CD8-positive, alpha-beta memory T cell (primary cell): Measurements from ENCODE around the gene CTNND2. TPM values are rescaled to one million over a fixed set of nuclear protein-coding genes. Genes with fewer than 3 reads are reported as not detected.

Experiments used
- CTCF ChIA-PET: fragments of 350-600 bp; sonication (Branson Sonifier 250); formaldehyde crosslinking; loops from one replicate; lab custom pipeline; 2021; ENCODE audit warnings: antibody characterized with exemption; lab: Charles Lee
- POLR2A ChIA-PET: fragments of 350-600 bp; sonication (Branson Sonifier 250); formaldehyde crosslinking; loops from one replicate; lab custom pipeline; 2021; ENCODE audit warnings: antibody characterized with exemption; lab: Charles Lee
- DNase-seq, 5 donors: peaks; one replicate each; pipeline versions ENCODE4 v3.0.0 to v3.0.0-alpha.2; 2020 to 2022; ENCODE audit warnings: mixed read lengths in 1 of 5
- H3K27ac ChIP-seq: one replicate; pipeline ENCODE4 v1.7.0; 2013; ENCODE audit warnings: low read depth, mild to moderate bottlenecking, low read length, moderate library complexity
- H3K27me3 ChIP-seq: 2 replicates; pipeline ENCODE4 v1.7.0; 2013; ENCODE audit warnings: low read length, mild to moderate bottlenecking; ENCODE audit not compliant: insufficient read depth, poor library complexity, severe bottlenecking
- H3K36me3 ChIP-seq: 2 replicates; pipeline ENCODE4 v1.7.0; 2013; ENCODE audit warnings: mild to moderate bottlenecking, low read length, moderate library complexity; ENCODE audit not compliant: insufficient read depth
- H3K4me1 ChIP-seq: 2 replicates; pipeline ENCODE4 v1.7.0; 2013; ENCODE audit warnings: mild to moderate bottlenecking, low read length, moderate library complexity; ENCODE audit not compliant: insufficient read depth
- H3K4me3 ChIP-seq: 2 replicates; pipeline ENCODE4 v1.7.0; 2013; ENCODE audit warnings: mild to moderate bottlenecking, low read length
- H3K9me3 ChIP-seq: 2 replicates; pipeline ENCODE4 v1.7.0; 2013; ENCODE audit warnings: mild to moderate bottlenecking, low read length
- H3K27ac Mint-ChIP-seq, 8 donors: one replicate each; pipeline ENCODE4 v1.8.0; 2020 to 2021; ENCODE audit warnings: mixed read lengths in 8 of 8, mild to moderate bottlenecking in 6 of 8, inconsistent platforms in 3 of 8, moderate library complexity in 3 of 8
- H3K27me3 Mint-ChIP-seq, 2 donors: one replicate each; pipeline ENCODE4 v1.8.0; 2020 to 2021; ENCODE audit warnings: mixed read lengths in 2 of 2, mild to moderate bottlenecking in 1 of 2, moderate library complexity in 1 of 2
- H3K36me3 Mint-ChIP-seq, 3 donors: one replicate each; pipeline ENCODE4 v1.8.0; 2020 to 2021; ENCODE audit warnings: mixed read lengths in 3 of 3, inconsistent platforms in 1 of 3, mild to moderate bottlenecking in 1 of 3
- H3K4me1 Mint-ChIP-seq, 3 donors: one replicate each; pipeline ENCODE4 v1.8.0; 2020 to 2021; ENCODE audit warnings: mixed read lengths in 3 of 3, inconsistent platforms in 1 of 3, mild to moderate bottlenecking in 1 of 3
- H3K4me3 Mint-ChIP-seq, 7 donors: one replicate each; pipeline ENCODE4 v1.8.0; 2020 to 2021; ENCODE audit warnings: mixed read lengths in 7 of 7, mild to moderate bottlenecking in 6 of 7, moderate library complexity in 4 of 7, inconsistent platforms in 2 of 7
- H3K9me3 Mint-ChIP-seq, 5 donors: one replicate each; pipeline ENCODE4 v1.8.0; 2020 to 2022; ENCODE audit warnings: mixed read lengths in 5 of 5, mild to moderate bottlenecking in 3 of 5, moderate library complexity in 2 of 5, inconsistent platforms in 1 of 5
- polyA plus RNA-seq: library from polyadenylated mRNA; unstranded; fragments of 300-500 nt; fragmentation: Illumina TruSeq; gene quantifications from one replicate; pipeline ENCODE4 v1.2.3, GENCODE V29; 2021
- total RNA-seq, 2 experiments: library from RNA; stranded (reverse); gene quantifications; one replicate each; pipeline ENCODE4 v1.2.3, GENCODE V29; 2021

CTNND2 gene
- total and polyA plus RNA-seq, 3 experiments from 2014 or later, result not detected

DNA sequence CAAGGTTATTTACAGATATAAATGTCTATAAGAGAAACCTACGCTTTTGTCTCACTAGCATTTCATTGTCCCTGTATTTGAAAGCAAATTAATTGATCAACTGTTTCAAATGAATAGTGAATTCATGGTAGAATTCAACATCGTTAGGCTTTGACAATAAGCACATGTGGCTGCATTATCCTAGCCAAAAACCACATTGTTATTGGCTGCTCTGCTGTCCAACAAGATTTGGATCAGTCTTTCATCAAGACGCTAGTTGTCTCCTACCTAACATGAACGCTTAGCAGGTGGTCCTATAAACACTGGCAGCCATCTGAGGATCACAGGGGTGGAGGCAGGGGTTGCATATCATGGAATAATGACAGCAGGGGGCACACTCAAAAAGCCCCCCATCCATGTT is 455.0 kb downstream of the CTNND2 start:
- peaks cover 0 to 4% (median 0%) of the 10 kb centered on the region in 5 donors for H3K9me3 Mint-ChIP-seq
- H3K36me3 Mint-ChIP-seq, result no peaks in the 10 kb centered on the region
- H3K4me1 Mint-ChIP-seq, result no peaks in the 10 kb centered on the region
- ChIA-PET POLR2A (no interaction called here), CTCF (no interaction called here)
- DNase-seq, result no peak
- Histone ChIP-seq H3K27me3 (no peaks in the 10 kb centered on the region), H3K4me3 (no peak overlapping the region), H3K9me3 (no peaks in the 10 kb centered on the region), H3K27ac (no peak overlapping the region), H3K36me3 (no peaks in the 10 kb centered on the region), H3K4me1 (no peaks in the 10 kb centered on the region)
- H3K27ac Mint-ChIP-seq, result no peak overlapping the region
- H3K4me3 Mint-ChIP-seq, result no peak overlapping the region
- no peaks in the 10 kb centered on the region for H3K27me3 Mint-ChIP-seq

- H3K4me1 Mint-ChIP-seq, result no peaks in the 10 kb centered on the region
- no peaks in the 10 kb centered on the region for H3K36me3 Mint-ChIP-seq
- H3K36me3 ChIP-seq, result no peaks in the 10 kb centered on the region
- no peak overlapping the region for H3K4me3 ChIP-seq
- no peak overlapping the region for H3K27ac Mint-ChIP-seq
- H3K9me3 ChIP-seq, result no peaks in the 10 kb centered on the region
- CTCF ChIA-PET, result no interaction called here
- no peak overlapping the region for H3K27ac ChIP-seq
- no peaks in the 10 kb centered on the region for H3K27me3 Mint-ChIP-seq
- no peak overlapping the region for H3K4me3 Mint-ChIP-seq
- POLR2A ChIA-PET, result no interaction called here
- H3K9me3 Mint-ChIP-seq, result peaks cover 0 to 2% (median 0%) of the 10 kb centered on the region in 5 donors
- DNase-seq, result no peak
- no peaks in the 10 kb centered on the region for H3K4me1 ChIP-seq
- no peaks in the 10 kb centered on the region for H3K27me3 ChIP-seq
These were observed 460.4 kb downstream of the CTNND2 start for GRCh38 chr5:11443831-11444230.

GRCh38 chr5:11432116-11432515 is 472.1 kb downstream of the CTNND2 start:
- H3K36me3 ChIP-seq, result no peaks in the 10 kb centered on the region
- Mint-ChIP-seq H3K4me1 (no peaks in the 10 kb centered on the region), H3K4me3 (no peak overlapping the region), H3K9me3 (peaks cover 0 to 8% (median 2%) of the 10 kb centered on the region in 5 donors), H3K36me3 (no peaks in the 10 kb centered on the region), H3K27ac (no peak overlapping the region), H3K27me3 (peaks cover 0 to 3% of the 10 kb centered on the region in 2 donors)
- no peak overlapping the region for H3K4me3 ChIP-seq
- H3K27ac ChIP-seq, result no peak overlapping the region
- CTCF ChIA-PET, result no interaction called here
- no peaks in the 10 kb centered on the region for H3K4me1 ChIP-seq
- no peaks in the 10 kb centered on the region for H3K9me3 ChIP-seq
- no peaks in the 10 kb centered on the region for H3K27me3 ChIP-seq
- DNase-seq, result no peak
- POLR2A ChIA-PET, result no interaction called here

DNA sequence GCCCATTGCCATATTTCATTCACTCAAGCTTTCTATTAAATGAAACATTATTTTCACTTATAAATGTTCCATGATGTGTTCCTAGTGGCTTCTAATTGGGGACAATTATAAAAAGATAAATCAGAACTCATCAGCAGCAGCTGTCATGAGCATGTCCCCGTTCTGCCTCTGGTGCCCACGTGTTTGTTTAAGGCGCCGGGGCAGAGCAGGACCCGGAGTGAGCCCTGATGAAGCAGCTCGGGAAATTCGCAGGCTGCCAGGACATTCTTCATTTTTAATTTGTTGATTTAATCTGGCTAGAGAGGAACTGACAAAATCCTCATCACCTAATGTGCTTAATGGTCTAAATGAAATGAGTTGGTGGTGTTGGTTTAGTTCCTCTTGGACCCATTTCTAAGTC is 475.0 kb downstream of the CTNND2 start:
- H3K4me1 Mint-ChIP-seq, result no peaks in the 10 kb centered on the region
- H3K4me3 Mint-ChIP-seq, result no peak overlapping the region
- H3K4me3 ChIP-seq, result no peak overlapping the region
- H3K36me3 ChIP-seq, result no peaks in the 10 kb centered on the region
- no peak overlapping the region for H3K27ac ChIP-seq
- DNase-seq, result no peak
- peaks cover 0 to 3% of the 10 kb centered on the region in 2 donors for H3K27me3 Mint-ChIP-seq
- no peaks in the 10 kb centered on the region for H3K27me3 ChIP-seq
- H3K27ac Mint-ChIP-seq, result no peak overlapping the region
- no peaks in the 10 kb centered on the region for H3K4me1 ChIP-seq
- peaks cover 0 to 8% (median 2%) of the 10 kb centered on the region in 5 donors for H3K9me3 Mint-ChIP-seq
- H3K9me3 ChIP-seq, result no peaks in the 10 kb centered on the region
- peaks cover 0 to 2% (median 0%) of the 10 kb centered on the region in 3 donors for H3K36me3 Mint-ChIP-seq
- ChIA-PET POLR2A (no interaction called here), CTCF (no interaction called here)

DNA sequence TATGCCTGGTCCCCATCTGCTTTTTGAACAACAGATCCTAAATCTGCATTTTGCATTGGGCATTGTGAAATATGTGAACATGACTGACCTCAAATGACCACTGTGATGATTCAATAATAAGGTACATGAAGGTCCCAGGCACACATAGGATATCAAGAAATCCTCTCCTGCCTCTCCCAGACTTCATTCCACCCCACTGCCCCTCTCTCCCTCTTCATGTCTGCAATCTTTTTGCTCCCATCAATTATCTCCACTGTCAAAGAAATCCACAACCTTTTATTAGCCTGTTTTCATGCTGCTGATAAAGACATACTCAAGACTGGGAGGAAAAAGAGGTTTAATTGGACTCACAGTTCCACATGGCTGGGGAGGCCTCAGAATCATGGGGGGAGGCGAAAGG is 476.7 kb downstream of the CTNND2 start:
- no peaks in the 10 kb centered on the region for H3K9me3 ChIP-seq
- CTCF ChIA-PET, result no interaction called here
- no peak for DNase-seq
- H3K27ac Mint-ChIP-seq, result no peak overlapping the region
- peaks cover 0 to 2% (median 0%) of the 10 kb centered on the region in 3 donors for H3K36me3 Mint-ChIP-seq
- H3K27me3 Mint-ChIP-seq, result peaks cover 0 to 3% of the 10 kb centered on the region in 2 donors
- H3K4me1 Mint-ChIP-seq, result no peaks in the 10 kb centered on the region
- no peak overlapping the region for H3K27ac ChIP-seq
- peaks cover 0 to 11% (median 2%) of the 10 kb centered on the region in 5 donors for H3K9me3 Mint-ChIP-seq
- no peaks in the 10 kb centered on the region for H3K36me3 ChIP-seq
- H3K4me3 ChIP-seq, result no peak overlapping the region
- H3K4me3 Mint-ChIP-seq, result no peak overlapping the region
- no peaks in the 10 kb centered on the region for H3K4me1 ChIP-seq
- no peaks in the 10 kb centered on the region for H3K27me3 ChIP-seq
- POLR2A ChIA-PET, result no interaction called here

DNA sequence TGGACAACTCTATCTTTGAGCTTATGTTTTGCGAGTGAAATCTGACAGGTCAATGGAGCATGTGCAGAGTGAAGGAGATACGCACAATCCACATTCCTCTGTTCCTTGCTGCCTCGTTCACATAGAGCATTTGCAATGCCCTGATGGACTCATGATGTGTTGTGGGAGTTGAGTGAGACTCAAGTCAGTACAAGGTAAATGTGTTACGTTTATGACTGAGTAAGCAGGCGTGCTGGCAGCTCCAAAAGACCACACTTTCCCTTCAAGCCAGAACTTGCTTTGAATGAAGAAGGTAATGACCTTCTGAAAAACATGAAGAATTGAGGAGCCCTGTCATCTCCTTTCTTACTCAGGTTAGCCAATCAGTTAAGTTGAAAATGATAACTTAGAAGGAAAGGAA is 477.8 kb downstream of the CTNND2 start:
- H3K4me1 Mint-ChIP-seq, result no peaks in the 10 kb centered on the region
- Histone ChIP-seq H3K4me1 (no peaks in the 10 kb centered on the region), H3K4me3 (no peak overlapping the region), H3K36me3 (no peaks in the 10 kb centered on the region), H3K27me3 (no peaks in the 10 kb centered on the region), H3K9me3 (no peaks in the 10 kb centered on the region), H3K27ac (no peak overlapping the region)
- peaks cover 0 to 7% (median 2%) of the 10 kb centered on the region in 5 donors for H3K9me3 Mint-ChIP-seq
- peaks cover 0 to 2% (median 0%) of the 10 kb centered on the region in 3 donors for H3K36me3 Mint-ChIP-seq
- no peak overlapping the region for H3K4me3 Mint-ChIP-seq
- no peak overlapping the region for H3K27ac Mint-ChIP-seq
- peaks cover 0 to 3% of the 10 kb centered on the region in 2 donors for H3K27me3 Mint-ChIP-seq
- no peak for DNase-seq
- CTCF ChIA-PET, result no interaction called here
- POLR2A ChIA-PET, result no interaction called here

DNA sequence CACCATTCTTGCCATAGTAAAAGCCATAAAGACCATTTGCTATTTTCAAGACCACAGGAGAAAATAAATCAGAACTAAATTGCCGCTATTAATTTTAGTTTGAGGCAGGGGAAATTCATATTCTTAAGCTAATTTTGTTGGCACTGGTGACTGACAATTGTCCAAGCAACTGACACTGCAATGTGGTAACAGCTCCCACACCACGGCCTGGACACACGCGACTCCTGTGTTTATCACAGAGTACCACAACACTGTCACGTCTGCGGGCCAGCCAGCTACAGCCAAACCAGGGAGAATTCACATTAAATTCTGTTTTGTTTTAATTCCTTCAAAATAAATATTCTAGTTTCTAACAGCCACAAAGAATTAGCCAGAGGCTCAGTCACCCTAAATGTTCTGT is 481.9 kb downstream of the CTNND2 start:
- no peak overlapping the region for H3K27ac ChIP-seq
- no peak overlapping the region for H3K4me3 Mint-ChIP-seq

DNA sequence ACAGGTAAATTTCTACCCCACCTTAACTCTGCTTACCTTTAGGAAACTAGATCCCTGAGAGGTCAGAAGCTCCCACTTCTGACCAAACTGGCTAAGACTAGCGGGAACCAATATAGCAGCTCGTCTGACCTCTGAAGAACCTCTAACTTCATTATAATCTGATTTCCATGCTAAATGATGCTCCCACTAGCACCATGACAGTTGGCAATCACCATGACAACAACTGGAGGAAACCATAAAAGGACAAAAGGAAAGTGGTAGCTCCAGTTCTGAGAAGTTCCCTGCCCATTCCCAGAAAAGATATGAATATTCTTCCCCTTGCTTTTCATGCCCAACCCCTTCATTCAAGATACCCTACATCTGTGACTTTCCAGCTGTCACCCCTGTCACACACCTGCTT is 483.3 kb downstream of the CTNND2 start:
- no peaks in the 10 kb centered on the region for H3K27me3 ChIP-seq
- H3K9me3 ChIP-seq, result no peaks in the 10 kb centered on the region
- no peaks in the 10 kb centered on the region for H3K4me1 Mint-ChIP-seq
- no peak for DNase-seq
- no peak overlapping the region for H3K4me3 ChIP-seq
- ChIA-PET POLR2A (no interaction called here), CTCF (no interaction called here)
- H3K27me3 Mint-ChIP-seq, result no peaks in the 10 kb centered on the region
- H3K36me3 ChIP-seq, result no peaks in the 10 kb centered on the region
- peaks cover 4 to 22% (median 6%) of the 10 kb centered on the region in 5 donors for H3K9me3 Mint-ChIP-seq
- H3K36me3 Mint-ChIP-seq, result peaks cover 0 to 3% (median under 1%) of the 10 kb centered on the region in 3 donors
- H3K4me3 Mint-ChIP-seq, result no peak overlapping the region
- H3K27ac Mint-ChIP-seq, result no peak overlapping the region
- H3K4me1 ChIP-seq, result no peaks in the 10 kb centered on the region
- H3K27ac ChIP-seq, result no peak overlapping the region

More for the DNA sequence above, 481.9 kb downstream of the CTNND2 start:
- Mint-ChIP-seq H3K27ac (no peak overlapping the region), H3K9me3 (peaks cover 2 to 16% (median 6%) of the 10 kb centered on the region in 5 donors), H3K36me3 (peaks cover 0 to 2% (median under 1%) of the 10 kb centered on the region in 3 donors), H3K4me1 (no peaks in the 10 kb centered on the region), H3K27me3 (no peaks in the 10 kb centered on the region)
- Histone ChIP-seq H3K4me3 (no peak overlapping the region), H3K36me3 (no peaks in the 10 kb centered on the region), H3K9me3 (no peaks in the 10 kb centered on the region), H3K27me3 (no peaks in the 10 kb centered on the region), H3K4me1 (no peaks in the 10 kb centered on the region)
- ChIA-PET POLR2A (no interaction called here), CTCF (no interaction called here)
- DNase-seq, result no peak
